ENCODE data around the gene SH3GL3.

The SH3GL3 gene

GRCh38 chr15:83571820-83572707 lies 124.9 kb downstream of the SH3GL3 start:
- Mint-ChIP-seq H3K4me1 (peaks cover 34% of the 10 kb centered on the region), H3K4me3 (no peak overlapping the region), H3K9me3 (no peaks in the 10 kb centered on the region), H3K36me3 (ENCODE audit: low read depth) (no peaks in the 10 kb centered on the region), H3K27ac (no peak overlapping the region), H3K27me3 (ENCODE audit: low read depth, poor library complexity) (peaks cover 3% of the 10 kb centered on the region)
- DNase-seq: no peak
- peak; percentile 45 for TF ChIP-seq CTCF (IDR thresholded peaks at IDR 0.05)

GRCh38 chr15:83574345-83574744 lies 127.2 kb downstream of the SH3GL3 start:
- no peak overlapping the region for H3K4me3 Mint-ChIP-seq

GRCh38 chr15:83578691-83579090 lies 131.6 kb downstream of the SH3GL3 start:
- TF ChIP-seq CTCF (IDR thresholded peaks at IDR 0.05): no peak
- Mint-ChIP-seq H3K27me3 (ENCODE audit: low read depth, poor library complexity) (peaks cover 7% of the 10 kb centered on the region), H3K9me3 (no peaks in the 10 kb centered on the region), H3K36me3 (ENCODE audit: low read depth) (no peaks in the 10 kb centered on the region), H3K4me1 (peaks cover 32% of the 10 kb centered on the region), H3K27ac (peak overlapping the region; percentile 38), H3K4me3 (no peak overlapping the region)
- DNase-seq: no peak

More at GRCh38 chr15:83574345-83574744, 127.2 kb downstream of the SH3GL3 start:
- H3K4me1 Mint-ChIP-seq: peaks cover 34% of the 10 kb centered on the region
- peak overlapping the region; percentile 94 for H3K27ac Mint-ChIP-seq
- no peaks in the 10 kb centered on the region for H3K9me3 Mint-ChIP-seq
- no peak for TF ChIP-seq CTCF (IDR thresholded peaks at IDR 0.05)
- peaks cover 3% of the 10 kb centered on the region for H3K27me3 Mint-ChIP-seq (ENCODE audit: low read depth, poor library complexity)
- H3K36me3 Mint-ChIP-seq (ENCODE audit: low read depth): no peaks in the 10 kb centered on the region
- DNase-seq: no peak

- no peak for TF ChIP-seq CTCF (IDR thresholded peaks at IDR 0.05)
- peaks cover 7% of the 10 kb centered on the region for H3K27me3 Mint-ChIP-seq (ENCODE audit: low read depth, poor library complexity)
- no peaks in the 10 kb centered on the region for H3K36me3 Mint-ChIP-seq (ENCODE audit: low read depth)
- no peak overlapping the region for H3K4me3 Mint-ChIP-seq
- no peak overlapping the region for H3K27ac Mint-ChIP-seq
- no peak for DNase-seq
- peaks cover 21% of the 10 kb centered on the region for H3K4me1 Mint-ChIP-seq
- H3K9me3 Mint-ChIP-seq: no peaks in the 10 kb centered on the region
Measured at GRCh38 chr15:83581381-83581780, 134.2 kb downstream of the SH3GL3 start.

- DNase-seq: no peak
- H3K36me3 Mint-ChIP-seq (ENCODE audit: low read depth): no peaks in the 10 kb centered on the region
- no peak overlapping the region for H3K27ac Mint-ChIP-seq
- peaks cover 16% of the 10 kb centered on the region for H3K4me1 Mint-ChIP-seq
- no peak overlapping the region for H3K4me3 Mint-ChIP-seq
- peaks cover 7% of the 10 kb centered on the region for H3K27me3 Mint-ChIP-seq (ENCODE audit: low read depth, poor library complexity)
- no peaks in the 10 kb centered on the region for H3K9me3 Mint-ChIP-seq
- TF ChIP-seq CTCF (IDR thresholded peaks at IDR 0.05): no peak
Measured at GRCh38 chr15:83582381-83582780, 135.2 kb downstream of the SH3GL3 start.
